Prostate gland (tissue), 2 donors: ENCODE results near the gene LACC1. TPM values are rescaled to one million over a fixed set of nuclear protein-coding genes. Genes with fewer than 3 reads are reported as not detected.

ENCODE experiments used
- DNase-seq: peaks from one replicate; pipeline ENCODE4 v3.0.0-alpha.2; 2019; ENCODE audit warnings: low spot score
- H3K27ac ChIP-seq, 2 donors: fragments of 200-600 bp; sonication (generic); 2 replicates each; pipeline ENCODE4 v1.5.1; 2017 to 2019
- H3K27me3 ChIP-seq: fragments of 200-600 bp; sonication (generic); replicated peaks from 2 replicates; pipeline ENCODE4 v1.5.1; 2019; ENCODE audit not compliant: insufficient read depth
- H3K36me3 ChIP-seq, 2 donors: fragments of 200-600 bp; sonication (generic); 1 replicate in 1 of 2; 2 replicates in 1 of 2; pipeline versions ENCODE4 v1.5.1 to v1.8.1; 2017 to 2019
- H3K4me1 ChIP-seq: fragments of 200-600 bp; sonication (generic); replicated peaks from 2 replicates; pipeline ENCODE4 v1.5.1; 2019
- H3K4me3 ChIP-seq, 2 donors: fragments of 200-600 bp; sonication (generic); 2 replicates each; pipeline ENCODE4 v1.5.1; 2017 to 2019
- H3K9me3 ChIP-seq: fragments of 200-600 bp; sonication (generic); 2 replicates; pipeline ENCODE4 v1.5.1; 2017
- CTCF ChIP-seq, 4 experiments: fragments of 200-600 bp in 2 of 4; fragments of 450-650 bp in 2 of 4; sonication (generic) in 2 of 4; IDR thresholded peaks; 1 replicate in 3 of 4; 2 replicates in 1 of 4; pipeline ENCODE4 v1.5.1; 2016 to 2019; ENCODE audit warnings: antibody characterized with exemption in 4 of 4, mild to moderate bottlenecking in 2 of 4, moderate library complexity in 2 of 4
- POLR2A ChIP-seq: fragments of 450-650 bp; IDR thresholded peaks from one replicate; pipeline ENCODE4 v1.6.1; 2016; ENCODE audit warnings: antibody characterized with exemption, mild to moderate bottlenecking
- POLR2AphosphoS5 ChIP-seq: sonication (generic); formaldehyde crosslinking; IDR thresholded peaks from one replicate; pipeline ENCODE4 v1.6.1; 2017; ENCODE audit warnings: antibody characterized with exemption
- WGBS: methylation state at CpG from one replicate; pipeline ENCODE4 v1.1.5; 2018; 5-methylcytosine and 5-hydroxymethylcytosine counted together
- intact Hi-C: fragments of 100-400 bp; cut with DNase I; formaldehyde crosslinking; loops from one replicate; pipeline ENCODE4 v1.14.2; 2022
- total RNA-seq, 2 donors: library from RNA; depleted of rRNA; stranded (reverse); fragments of >200 nt; gene quantifications; one replicate each; pipeline ENCODE4 v1.1.0, GENCODE V29; 2016

LACC1 gene
- total RNA-seq, 2 donors from 2014 or later, result 8.6 to 27.8 TPM

DNA sequence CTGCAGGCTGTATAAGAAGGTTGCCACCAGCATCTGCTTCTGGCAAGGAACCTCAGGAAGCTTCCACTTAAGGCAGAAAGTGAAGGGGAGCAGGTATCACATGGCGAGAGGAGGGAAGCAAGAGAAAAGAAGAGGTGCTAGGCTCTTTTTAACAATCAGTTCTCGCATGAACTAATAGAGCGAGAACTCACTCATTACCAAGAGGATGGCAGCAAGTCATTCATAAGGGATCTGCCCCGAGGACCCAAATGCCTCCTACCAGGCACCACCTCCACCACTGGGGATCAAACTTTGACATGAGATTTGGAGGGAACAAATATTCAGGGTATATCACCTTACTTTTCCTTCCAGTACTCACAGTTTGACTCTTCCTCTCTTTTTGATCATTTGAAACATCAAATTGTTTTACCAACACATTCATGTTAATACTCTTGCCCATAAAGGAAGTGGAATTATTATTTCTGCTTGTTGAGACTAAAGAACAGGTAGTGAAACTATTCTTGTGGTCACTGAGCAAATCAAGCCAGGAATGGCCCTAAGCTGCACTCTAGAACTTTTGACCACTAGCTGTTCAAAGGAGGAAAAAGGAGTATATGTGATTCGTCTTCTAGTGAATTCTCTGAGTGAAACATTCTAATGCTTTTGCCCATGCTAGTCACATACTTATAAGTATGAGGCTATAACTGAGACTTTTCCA, 45.0 kb downstream of the LACC1 start:
- H3K4me1 ChIP-seq, result no peaks in the 10 kb centered on the region
- H3K36me3 ChIP-seq, result no peaks in the 10 kb centered on the region
- no peak overlapping the region for H3K27ac ChIP-seq
- 92% methylated on average over 5 of the region's 5 CpGs for WGBS
- intact Hi-C loops, result no loop called here
- H3K27me3 ChIP-seq, result no peaks in the 10 kb centered on the region
- no peaks in the 10 kb centered on the region for H3K9me3 ChIP-seq
- no peak overlapping the region for H3K4me3 ChIP-seq
- TF ChIP-seq POLR2A (no peak), POLR2AphosphoS5 (no peak), CTCF (IDR thresholded peaks at IDR 0.05) (no peak)
- no peak for DNase-seq

GRCh38 chr13:43929947-43930346, 50.2 kb downstream of the LACC1 start:
- no peaks in the 10 kb centered on the region for H3K36me3 ChIP-seq
- no peaks in the 10 kb centered on the region for H3K9me3 ChIP-seq
- 100% methylated on average over 1 of the region's 1 CpG for WGBS
- no peak overlapping the region for H3K4me3 ChIP-seq
- H3K4me1 ChIP-seq, result no peaks in the 10 kb centered on the region
- intact Hi-C loops, result no loop called here
- no peak for DNase-seq
- no peaks in the 10 kb centered on the region for H3K27me3 ChIP-seq
- TF ChIP-seq POLR2AphosphoS5, result no peak
- no peak for TF ChIP-seq CTCF (IDR thresholded peaks at IDR 0.05)
- TF ChIP-seq POLR2A, result no peak
- no peak overlapping the region for H3K27ac ChIP-seq

GRCh38 chr13:43933378-43933777, 53.7 kb downstream of the LACC1 start:
- Histone ChIP-seq H3K27ac (no peak overlapping the region), H3K4me1 (no peaks in the 10 kb centered on the region), H3K36me3 (no peaks in the 10 kb centered on the region), H3K4me3 (no peak overlapping the region), H3K9me3 (no peaks in the 10 kb centered on the region), H3K27me3 (no peaks in the 10 kb centered on the region)
- WGBS, result 89% methylated on average over 2 of the region's 2 CpGs
- intact Hi-C loops, result no loop called here
- TF ChIP-seq CTCF (IDR thresholded peaks at IDR 0.05) (no peak), POLR2A (no peak), POLR2AphosphoS5 (no peak)
- no peak for DNase-seq

GRCh38 chr13:43934273-43934672, 54.6 kb downstream of the LACC1 start:
- TF ChIP-seq POLR2AphosphoS5 (no peak), CTCF (IDR thresholded peaks at IDR 0.05) (no peak), POLR2A (no peak)
- H3K36me3 ChIP-seq, result no peaks in the 10 kb centered on the region
- DNase-seq, result no peak
- H3K4me3 ChIP-seq, result no peak overlapping the region
- H3K27ac ChIP-seq, result no peak overlapping the region
- intact Hi-C loops, result no loop called here
- H3K4me1 ChIP-seq, result no peaks in the 10 kb centered on the region
- no peaks in the 10 kb centered on the region for H3K9me3 ChIP-seq
- no peaks in the 10 kb centered on the region for H3K27me3 ChIP-seq

- Histone ChIP-seq H3K27me3 (no peaks in the 10 kb centered on the region), H3K9me3 (no peaks in the 10 kb centered on the region), H3K36me3 (no peaks in the 10 kb centered on the region), H3K4me3 (no peak overlapping the region), H3K4me1 (no peaks in the 10 kb centered on the region), H3K27ac (no peak overlapping the region)
- no peak for DNase-seq
- intact Hi-C loops, result no loop called here
- TF ChIP-seq POLR2A (no peak), CTCF (IDR thresholded peaks at IDR 0.05) (no peak), POLR2AphosphoS5 (no peak)
- WGBS, result 84% methylated on average over 1 of the region's 1 CpG
Measured at GRCh38 chr13:43935878-43936277, 56.2 kb downstream of the LACC1 start.
